Upper lobe of left lung (tissue), 4 donors: ENCODE data around the gene DPH2.

ENCODE experiments used
- EP300 ChIP-seq, 4 donors: sonication (generic); formaldehyde crosslinking; IDR thresholded peaks; one replicate each; pipeline ENCODE4 v1.5.1; 2017; ENCODE audit warnings: antibody characterized with exemption in 4 of 4, control low read depth in 2 of 4
- TF ChIP-seq, protein P1 (sequence below), 6 experiments: fragments of 450-650 bp in 4 of 6; fragments of 200-600 bp in 2 of 6; sonication (generic) in 2 of 6; IDR thresholded peaks; one replicate each; pipeline ENCODE4 v1.5.1; 2016 to 2019; ENCODE audit warnings: antibody characterized with exemption in 6 of 6

DNA sequence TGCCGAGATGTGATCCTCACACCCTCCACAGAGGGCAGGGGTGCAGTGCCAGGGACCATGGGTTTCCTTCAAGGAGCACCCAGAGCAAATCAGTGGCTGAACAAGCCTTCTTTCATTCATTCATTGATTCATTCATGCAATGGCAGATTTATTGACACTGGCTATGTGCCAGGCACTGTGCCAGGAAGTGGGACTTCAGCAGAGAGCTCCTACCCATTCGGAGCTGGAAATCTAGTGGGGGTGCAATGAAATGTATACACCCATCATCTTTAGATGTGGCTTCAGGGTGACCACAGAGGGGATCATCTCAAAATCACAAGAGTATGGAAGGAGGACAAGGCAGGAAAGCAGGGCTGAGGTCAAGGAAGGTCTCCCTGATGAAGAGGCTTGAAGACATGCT lies 42.6 kb downstream of the DPH2 start:
- TF ChIP-seq, protein P1, sequence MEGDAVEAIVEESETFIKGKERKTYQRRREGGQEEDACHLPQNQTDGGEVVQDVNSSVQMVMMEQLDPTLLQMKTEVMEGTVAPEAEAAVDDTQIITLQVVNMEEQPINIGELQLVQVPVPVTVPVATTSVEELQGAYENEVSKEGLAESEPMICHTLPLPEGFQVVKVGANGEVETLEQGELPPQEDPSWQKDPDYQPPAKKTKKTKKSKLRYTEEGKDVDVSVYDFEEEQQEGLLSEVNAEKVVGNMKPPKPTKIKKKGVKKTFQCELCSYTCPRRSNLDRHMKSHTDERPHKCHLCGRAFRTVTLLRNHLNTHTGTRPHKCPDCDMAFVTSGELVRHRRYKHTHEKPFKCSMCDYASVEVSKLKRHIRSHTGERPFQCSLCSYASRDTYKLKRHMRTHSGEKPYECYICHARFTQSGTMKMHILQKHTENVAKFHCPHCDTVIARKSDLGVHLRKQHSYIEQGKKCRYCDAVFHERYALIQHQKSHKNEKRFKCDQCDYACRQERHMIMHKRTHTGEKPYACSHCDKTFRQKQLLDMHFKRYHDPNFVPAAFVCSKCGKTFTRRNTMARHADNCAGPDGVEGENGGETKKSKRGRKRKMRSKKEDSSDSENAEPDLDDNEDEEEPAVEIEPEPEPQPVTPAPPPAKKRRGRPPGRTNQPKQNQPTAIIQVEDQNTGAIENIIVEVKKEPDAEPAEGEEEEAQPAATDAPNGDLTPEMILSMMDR (IDR thresholded peaks at IDR 0.05) = no peak
- TF ChIP-seq EP300 (IDR thresholded peaks at IDR 0.05) = no peak
